ENCODE measurements around the gene DLGAP1.

The DLGAP1 gene

GRCh38 chr18:4285525-4285924 is 169.6 kb downstream of the DLGAP1 start:
- no peak for DNase-seq

- DNase-seq = no peak
Measured at GRCh38 chr18:4284528-4284927, 170.6 kb downstream of the DLGAP1 start.

DNA sequence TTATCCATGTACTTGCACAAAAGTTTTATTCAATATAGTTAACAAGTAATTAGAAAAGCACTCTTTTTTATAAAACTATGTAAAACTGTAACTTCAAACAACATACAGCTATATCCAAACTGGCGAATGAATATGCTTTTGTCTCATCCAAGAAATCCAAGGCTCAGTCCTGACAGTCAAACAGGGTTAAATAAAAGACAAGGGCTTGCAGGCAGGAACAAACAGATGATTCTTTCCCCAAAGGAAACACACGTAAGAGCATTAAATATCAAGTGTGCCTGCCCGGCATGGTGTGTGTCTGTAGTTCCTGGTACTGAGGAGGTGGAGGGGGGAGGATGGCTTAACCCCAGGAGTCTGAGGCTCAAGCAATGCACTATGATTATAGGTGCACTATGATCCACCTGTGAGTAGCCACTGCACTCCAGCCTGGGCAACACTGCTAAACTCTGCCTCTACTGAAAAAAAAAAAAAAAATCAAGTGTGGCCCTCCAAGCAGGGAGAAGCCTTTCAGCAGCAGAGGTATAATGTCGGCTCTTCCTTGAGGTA is 171.3 kb downstream of the DLGAP1 start:
- DNase-seq = no peak

GRCh38 chr18:4282954-4283353 is 172.2 kb downstream of the DLGAP1 start:
- DNase-seq = no peak

GRCh38 chr18:4276953-4277585 is 178.0 kb downstream of the DLGAP1 start:
- no peak for DNase-seq

DNA sequence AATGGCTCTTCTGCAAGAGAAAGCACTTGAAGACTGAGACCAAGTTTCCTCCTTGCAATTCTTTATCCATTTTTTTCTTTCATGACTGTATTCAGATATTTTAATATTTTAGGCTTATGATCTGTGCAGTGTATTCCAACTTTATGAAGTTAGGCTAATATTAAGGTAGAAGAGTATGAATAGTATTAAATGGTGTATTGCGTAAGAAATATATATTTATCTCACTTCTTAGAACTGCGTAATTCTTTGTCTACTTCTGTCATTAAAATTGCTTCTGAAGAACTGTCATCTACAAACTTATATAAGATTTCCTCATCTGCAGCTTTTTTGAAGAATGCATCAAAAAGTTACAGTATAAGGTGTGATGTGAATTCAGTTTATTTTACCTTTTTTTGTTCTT is 183.2 kb downstream of the DLGAP1 start:
- no peak for DNase-seq

- no peak for DNase-seq
Measured at GRCh38 chr18:4270988-4271387, 184.1 kb downstream of the DLGAP1 start.

- DNase-seq = no peak
Measured at GRCh38 chr18:4270016-4270415, 185.1 kb downstream of the DLGAP1 start.

DNA sequence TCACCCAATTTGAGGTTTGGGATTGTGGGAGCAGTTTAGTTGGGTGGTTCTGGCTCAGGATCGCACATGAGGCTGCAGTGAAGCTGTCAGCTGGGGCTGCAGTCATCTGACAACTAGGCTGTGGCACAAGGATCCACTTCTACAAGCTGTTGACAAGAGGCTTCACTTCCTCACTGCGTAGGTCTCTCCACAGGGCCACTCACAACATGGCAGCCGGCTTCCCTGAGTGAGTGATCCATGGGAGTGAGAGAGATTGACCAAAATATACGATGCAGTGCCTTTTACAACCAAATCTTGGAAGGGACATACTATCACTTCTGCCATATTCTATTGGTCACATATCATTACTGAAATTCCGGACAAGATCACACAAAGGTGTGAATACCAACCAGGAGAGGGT is 187.5 kb downstream of the DLGAP1 start:
- no peak for DNase-seq

DNA sequence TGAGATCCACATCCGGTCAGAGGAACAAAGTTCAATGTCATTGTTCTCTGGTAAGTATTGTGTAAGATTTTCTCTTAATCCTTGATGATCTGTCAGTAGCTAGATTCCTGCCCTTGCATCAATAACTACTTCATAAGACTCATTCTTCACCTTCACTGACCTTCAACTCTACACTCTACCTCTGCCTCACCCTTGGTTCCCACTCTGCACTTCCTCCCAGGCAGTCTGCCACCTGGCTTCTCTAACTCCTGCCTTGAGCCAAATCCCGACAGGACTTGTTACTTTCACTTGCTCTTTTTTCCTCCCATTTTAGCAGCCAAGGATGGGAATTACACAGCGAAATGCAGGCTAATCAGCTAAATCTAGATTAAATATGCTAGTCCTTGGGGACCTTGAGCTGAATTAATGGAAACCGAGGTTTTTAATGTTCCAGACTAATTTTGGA is 190.7 kb downstream of the DLGAP1 start:
- no peak for DNase-seq

DNA sequence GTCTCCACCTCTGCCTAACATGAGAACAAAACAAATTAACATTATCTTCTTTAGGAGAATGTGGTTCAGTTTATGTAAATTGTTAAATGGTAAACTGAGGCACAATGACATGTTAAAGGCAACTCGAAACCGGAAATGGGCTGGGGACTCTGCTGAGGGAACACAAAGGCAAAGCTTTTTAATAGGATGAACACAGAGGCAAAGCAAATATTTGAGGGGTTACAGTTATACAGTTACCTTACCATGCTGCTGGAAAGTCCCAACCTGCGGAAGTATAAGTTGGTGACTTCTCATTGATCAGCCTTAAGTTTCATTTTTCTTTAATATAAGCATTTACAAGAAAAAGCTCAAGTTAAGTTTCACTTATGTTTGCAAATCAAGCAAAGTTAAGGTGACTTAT is 195.0 kb downstream of the DLGAP1 start:
- no peak for DNase-seq

DNA sequence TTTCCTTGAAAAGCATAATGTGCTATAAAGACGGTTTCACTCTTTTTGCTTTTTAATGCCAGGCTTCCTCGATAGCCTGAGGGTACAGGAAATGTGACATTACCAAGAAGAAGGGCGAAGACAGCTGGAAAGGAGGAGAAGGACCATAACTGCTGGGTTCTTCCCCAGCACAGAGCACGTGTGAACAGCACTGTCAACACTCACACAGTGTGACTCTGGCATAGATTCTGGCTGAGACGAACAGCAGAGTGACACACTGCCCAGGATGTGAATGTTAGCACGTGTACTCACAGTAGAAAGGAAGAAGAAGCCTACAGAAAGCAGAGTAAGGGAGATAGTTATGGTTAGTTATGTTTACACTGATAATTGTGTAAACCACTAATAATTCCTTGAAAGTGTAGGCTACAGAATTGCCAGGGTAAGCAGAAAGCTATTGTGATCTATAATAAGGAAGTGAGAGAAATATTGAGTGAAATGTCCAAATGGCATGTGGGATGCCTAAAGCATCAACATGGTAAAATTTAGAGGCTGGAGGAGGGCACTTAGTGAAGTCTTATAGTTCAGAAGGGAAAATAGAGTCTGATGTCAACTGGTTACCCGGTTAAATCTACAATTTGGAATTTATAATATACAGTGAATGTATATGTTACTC is 198.2 kb downstream of the DLGAP1 start:
- no peak for DNase-seq

DNA sequence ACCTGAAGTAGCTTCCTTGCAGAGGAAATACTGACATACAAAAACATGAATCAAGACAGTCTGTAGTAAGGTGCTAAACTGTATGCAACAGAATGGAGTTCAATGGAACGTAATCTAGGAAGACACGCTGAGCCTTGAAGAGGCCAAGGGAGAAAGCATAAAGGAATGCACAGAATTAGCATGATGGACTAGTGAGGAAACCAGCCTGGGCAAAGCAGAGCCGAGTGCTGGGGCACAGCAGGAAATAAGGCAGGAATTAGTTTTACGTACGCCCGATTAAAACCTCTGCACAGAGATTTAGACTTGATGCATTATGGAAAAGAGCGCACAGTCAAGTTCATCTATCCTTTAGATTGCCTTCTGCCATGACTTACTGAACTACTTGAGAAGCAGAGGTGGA is 200.3 kb downstream of the DLGAP1 start:
- DNase-seq = no peak

DNA sequence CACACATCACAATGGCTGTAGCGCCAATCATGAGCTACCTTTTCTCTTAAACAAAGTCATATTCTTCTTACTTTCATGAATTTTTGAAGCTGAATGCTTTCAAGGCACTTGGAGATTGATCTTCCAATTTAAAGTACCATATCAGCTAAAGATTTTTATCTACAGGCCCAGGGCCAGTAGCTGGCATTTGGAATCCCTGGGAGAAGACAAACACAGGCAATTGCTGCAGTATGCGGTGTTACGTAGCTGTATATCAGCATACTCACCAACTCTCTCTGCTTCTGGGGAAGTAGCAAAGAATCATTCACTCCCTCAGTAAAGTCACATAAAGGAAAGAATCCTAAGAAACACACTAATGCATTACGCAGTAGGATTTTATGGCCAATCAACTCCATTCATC is 202.3 kb downstream of the DLGAP1 start:
- DNase-seq = no peak

- no peak for DNase-seq
Measured at GRCh38 chr18:4251873-4252272, 203.2 kb downstream of the DLGAP1 start.

GRCh38 chr18:4251206-4251605 is 203.9 kb downstream of the DLGAP1 start:
- DNase-seq = no peak

GRCh38 chr18:4250141-4250540 is 205.0 kb downstream of the DLGAP1 start:
- DNase-seq = no peak

DNA sequence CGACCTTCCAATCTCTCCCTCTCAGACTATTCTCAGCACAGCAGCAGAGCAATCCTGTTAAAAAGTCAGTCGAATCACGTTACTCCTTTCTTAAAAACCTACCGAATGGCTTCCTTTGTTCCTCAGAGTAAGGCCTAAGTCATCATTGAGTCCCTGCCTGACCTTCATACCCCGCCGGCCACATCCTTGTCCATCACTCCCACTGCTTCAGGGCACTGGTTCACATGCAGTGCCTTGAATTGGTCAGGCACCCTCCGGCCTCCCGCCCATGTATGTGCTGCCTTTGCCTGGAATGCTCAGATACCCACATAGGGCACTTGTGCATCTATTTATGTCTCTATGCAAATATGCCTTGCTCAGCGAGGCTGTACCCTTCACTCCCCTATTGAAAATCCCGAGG is 206.4 kb downstream of the DLGAP1 start:
- DNase-seq = no peak

DNA sequence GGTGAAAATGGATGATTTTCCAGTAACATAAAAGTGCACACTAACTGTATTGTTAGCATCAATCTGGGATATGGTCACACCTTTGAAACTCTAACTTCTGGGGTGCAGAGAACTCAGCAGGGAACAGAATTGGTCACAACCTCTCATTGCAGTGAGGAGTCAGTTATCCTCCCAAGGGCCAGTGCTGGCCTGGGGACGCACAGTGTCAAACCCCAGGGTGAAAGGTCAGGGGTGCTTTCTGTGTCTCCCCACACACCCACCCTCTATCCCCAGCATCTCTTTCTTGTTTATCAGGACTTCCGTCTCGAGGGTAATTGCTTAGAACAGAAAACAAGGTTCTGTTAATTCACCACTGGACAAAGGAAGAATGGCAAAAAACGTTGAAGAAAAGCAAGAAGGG is 208.7 kb downstream of the DLGAP1 start:
- DNase-seq = no peak

DNA sequence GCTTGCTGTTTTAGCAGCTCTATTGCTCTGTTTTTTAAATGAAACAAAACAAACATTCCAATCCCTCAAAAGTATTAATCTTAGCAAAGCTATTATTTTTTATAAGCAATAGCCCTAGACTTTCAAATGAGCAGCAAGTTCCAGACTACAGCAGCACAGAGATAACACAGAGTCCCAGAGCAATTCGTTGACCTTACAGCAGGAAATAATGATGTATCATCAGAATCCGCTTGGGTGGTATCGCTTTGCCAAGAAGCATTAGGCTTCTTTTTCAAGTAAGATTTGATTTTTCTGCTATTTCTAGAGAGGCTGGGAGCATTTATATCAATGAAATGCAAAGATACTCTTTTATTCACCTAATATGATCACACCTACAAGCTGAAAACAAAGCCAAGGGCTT is 209.7 kb downstream of the DLGAP1 start:
- DNase-seq = no peak

GRCh38 chr18:4242431-4243161 is 212.5 kb downstream of the DLGAP1 start:
- DNase-seq = no peak

DNA sequence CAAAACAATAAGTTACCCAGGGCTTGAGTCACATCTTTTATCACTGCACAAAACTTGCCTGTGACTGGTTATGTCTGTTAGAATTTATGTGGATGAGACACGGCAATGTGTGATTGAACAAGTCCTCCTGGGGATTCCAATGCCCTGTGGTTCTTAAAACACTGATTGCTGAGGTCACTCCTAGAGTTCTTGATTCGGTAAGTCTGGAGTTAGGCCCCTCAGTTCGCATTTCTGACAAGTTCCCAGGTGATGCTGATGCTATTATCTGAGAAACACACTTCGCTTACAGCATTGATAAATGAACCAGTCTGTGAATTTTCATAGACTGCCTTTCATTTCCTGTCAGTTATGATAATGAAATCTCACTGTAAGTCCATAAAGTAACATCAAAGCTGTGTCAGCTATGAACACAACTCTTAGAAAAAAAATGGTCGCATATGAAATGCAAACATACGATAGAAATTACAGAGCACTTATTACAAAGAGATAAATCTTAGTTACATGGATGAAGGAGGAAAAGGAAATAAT is 214.0 kb downstream of the DLGAP1 start:
- DNase-seq = no peak

DNA sequence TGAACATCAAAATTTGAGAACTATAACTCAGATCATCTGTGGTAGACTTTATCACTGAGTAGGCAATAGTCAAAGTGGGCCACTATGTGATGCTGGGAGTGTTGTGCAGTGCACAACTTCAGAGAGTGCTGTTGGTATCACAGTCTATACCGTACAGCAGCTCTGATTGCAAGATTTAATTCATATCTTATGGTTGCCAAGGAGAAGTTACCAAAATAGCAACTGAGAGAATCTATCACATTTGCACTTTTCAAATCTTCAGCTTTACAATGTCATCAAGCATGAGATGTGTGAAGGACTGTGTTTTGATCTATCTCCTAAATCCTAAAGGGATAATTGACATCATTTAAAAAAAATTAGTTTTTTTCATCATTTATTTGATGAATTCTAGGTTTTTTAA is 216.1 kb downstream of the DLGAP1 start:
- DNase-seq = no peak

DNA sequence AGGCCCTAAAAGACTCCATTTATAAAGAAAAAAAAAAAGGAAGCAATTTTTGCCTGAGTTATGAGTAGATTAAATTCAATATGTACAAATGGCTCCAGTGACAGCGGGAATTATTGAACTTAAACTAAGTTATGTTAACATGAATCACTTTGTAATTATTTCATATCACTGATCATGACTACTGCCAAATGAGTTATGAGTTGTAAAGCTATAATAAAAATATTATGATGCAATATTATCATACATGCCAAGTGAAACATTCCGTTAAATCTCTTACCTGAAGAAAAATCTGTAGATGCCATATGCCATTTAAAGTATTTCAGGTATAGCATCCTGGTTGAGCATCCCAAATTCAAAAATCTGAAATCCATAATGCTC is 217.5 kb downstream of the DLGAP1 start:
- no peak for DNase-seq

Measured in SHP77 (cell line).